Esophagus squamous epithelium (tissue), 5 donors: Measurements from ENCODE around the gene ARHGAP32. TPM values are rescaled to one million over a fixed set of nuclear protein-coding genes. Genes with fewer than 3 reads are reported as not detected.
A peak's percentile ranks its signal among the peaks of the same experiment; 100 is the strongest.

ENCODE experiments used
- DNase-seq: peaks from one replicate; lab custom pipeline; 2025; lab: John Stamatoyannopoulos, UW
- H3K27ac ChIP-seq, 4 donors: fragments of 200-600 bp; sonication (generic); one replicate each; pipeline ENCODE4 v1.5.1; 2016 to 2019; ENCODE audit warnings: mild to moderate bottlenecking in 1 of 4
- H3K27me3 ChIP-seq, 4 donors: fragments of 200-600 bp; sonication (generic); 1 replicate in 3 of 4; 2 replicates in 1 of 4; pipeline versions ENCODE4 v1.5.1 to v1.6.0; 2017 to 2021; ENCODE audit warnings: antibody characterized with exemption in 1 of 4
- H3K36me3 ChIP-seq, 3 donors: fragments of 200-600 bp; sonication (generic); one replicate each; pipeline ENCODE4 v1.5.1; 2016 to 2019
- H3K4me1 ChIP-seq, 3 donors: fragments of 200-600 bp; sonication (generic); one replicate each; pipeline ENCODE4 v1.5.1; 2017 to 2019
- H3K4me3 ChIP-seq, 4 donors: fragments of 200-600 bp; sonication (generic); 1 replicate in 3 of 4; 2 replicates in 1 of 4; pipeline ENCODE4 v1.5.1; 2016 to 2019; ENCODE audit warnings: mild to moderate bottlenecking in 2 of 4, moderate library complexity in 1 of 4
- H3K9me3 ChIP-seq, 3 donors: fragments of 200-600 bp; sonication (generic); one replicate each; pipeline ENCODE4 v1.5.1; 2016 to 2019
- CTCF ChIP-seq, 6 experiments: fragments of 450-650 bp in 4 of 6; fragments of 200-600 bp in 2 of 6; sonication (generic) in 2 of 6; IDR thresholded peaks; one replicate each; pipeline ENCODE4 v1.5.1; 2016 to 2019; ENCODE audit warnings: antibody characterized with exemption in 6 of 6, mild to moderate bottlenecking in 4 of 6, moderate library complexity in 4 of 6
- POLR2A ChIP-seq, 4 donors: fragments of 450-650 bp; IDR thresholded peaks; one replicate each; pipeline ENCODE4 v1.6.1; 2017; ENCODE audit warnings: antibody characterized with exemption in 4 of 4, mild to moderate bottlenecking in 4 of 4, moderate library complexity in 3 of 4
- WGBS, 2 donors: methylation state at CpG; one replicate each; pipeline ENCODE4 v1.1.5; 2018; 5-methylcytosine and 5-hydroxymethylcytosine counted together
- intact Hi-C: fragments of 100-400 bp; cut with DNase I; formaldehyde crosslinking; loops from one replicate; pipeline ENCODE4 v1.15.0; 2022
- total RNA-seq, 4 donors: library from RNA; depleted of rRNA; stranded (reverse); fragments of >200 nt; gene quantifications; one replicate each; pipeline ENCODE4 v1.1.0, GENCODE V29; 2016
- donor health status: DM: yes; HTN: yes; CAD: no.

The ARHGAP32 gene
- total RNA-seq, 4 donors from 2014 or later = 33.5 to 73.6 (median 61.0) TPM

DNA sequence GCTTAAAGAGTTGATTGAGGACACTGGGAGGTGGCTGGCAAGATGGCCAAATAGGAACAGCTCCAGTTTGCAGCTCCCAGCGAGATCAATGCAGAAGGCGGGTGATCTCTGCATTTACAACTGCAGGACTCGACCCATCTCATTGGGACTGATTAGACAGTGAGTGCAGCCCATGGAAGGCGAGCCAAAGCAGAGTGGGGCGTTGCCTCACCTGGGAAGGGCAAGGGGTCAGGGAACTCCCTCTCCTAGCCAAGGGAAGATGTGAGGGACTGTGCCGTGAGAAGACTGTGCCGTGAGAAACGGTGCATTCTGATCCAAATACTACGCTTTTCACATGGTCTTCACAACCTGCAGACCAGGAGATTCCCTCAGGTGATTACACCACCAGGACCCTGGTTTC, 36.4 kb downstream of the ARHGAP32 start:
- Histone ChIP-seq H3K4me1 (peaks cover 0 to 30% (median 8%) of the 10 kb centered on the region in 3 donors), H3K9me3 (no peaks in the 10 kb centered on the region), H3K27me3 (no peaks in the 10 kb centered on the region), H3K36me3 (peaks cover 0 to 5% (median 0%) of the 10 kb centered on the region in 3 donors), H3K4me3 (no peak overlapping the region), H3K27ac (no peak overlapping the region)
- TF ChIP-seq CTCF (IDR thresholded peaks at IDR 0.05) = no peak
- TF ChIP-seq POLR2A (IDR thresholded peaks at IDR 0.05) = no peak
- DNase-seq = no peak
- intact Hi-C loops = no loop called here
- WGBS, 2 donors = 90 to 92% methylated on average over 7 to 9 of the region's 9 CpGs

- Histone ChIP-seq H3K9me3 (peaks cover 0 to 4% (median 0%) of the 10 kb centered on the region in 3 donors), H3K4me1 (peaks cover 0 to 26% (median 2%) of the 10 kb centered on the region in 3 donors), H3K36me3 (no peaks in the 10 kb centered on the region), H3K4me3 (no peak overlapping the region), H3K27ac (peak overlapping the region in 1 of 4 donors; percentile 15), H3K27me3 (no peaks in the 10 kb centered on the region)
- no peak for DNase-seq
- 42 to 47% methylated on average over 2 of the region's 2 CpGs for WGBS, 2 donors
- TF ChIP-seq CTCF (IDR thresholded peaks at IDR 0.05) (no peak), POLR2A (IDR thresholded peaks at IDR 0.05) (no peak)
- intact Hi-C loops = no loop called here
Observed at GRCh38 chr11:129148487-129148886, 43.6 kb downstream of the ARHGAP32 start.

DNA sequence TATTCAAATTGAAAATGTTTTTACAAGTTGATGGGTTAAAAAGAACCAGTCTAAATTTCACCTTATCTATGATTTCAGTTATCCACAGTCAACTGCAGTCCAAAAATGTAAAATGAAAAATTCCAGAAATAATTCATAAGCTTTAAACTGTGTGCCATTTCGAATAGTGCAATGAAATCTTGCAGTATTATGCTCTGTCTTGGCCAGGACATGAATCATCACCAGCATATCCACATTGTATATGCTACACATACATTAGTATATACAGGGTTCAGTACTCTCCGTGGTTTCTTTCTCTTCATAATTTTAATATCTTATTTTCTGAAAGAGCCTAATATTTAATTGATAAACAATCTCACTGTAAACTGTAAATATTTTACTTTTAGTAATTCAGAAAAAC, 45.9 kb downstream of the ARHGAP32 start:
- no peak for DNase-seq
- no peak overlapping the region for H3K27ac ChIP-seq
- 54 to 67% methylated on average over 2 of the region's 2 CpGs for WGBS, 2 donors
- no peaks in the 10 kb centered on the region for H3K27me3 ChIP-seq
- no peaks in the 10 kb centered on the region for H3K36me3 ChIP-seq
- intact Hi-C loops = no loop called here
- no peak overlapping the region for H3K4me3 ChIP-seq
- no peak for TF ChIP-seq CTCF (IDR thresholded peaks at IDR 0.05)
- TF ChIP-seq POLR2A (IDR thresholded peaks at IDR 0.05) = no peak
- peaks cover 0 to 4% (median 0%) of the 10 kb centered on the region in 3 donors for H3K9me3 ChIP-seq
- H3K4me1 ChIP-seq = peaks cover 0 to 45% (median 9%) of the 10 kb centered on the region in 3 donors

- H3K27me3 ChIP-seq = no peaks in the 10 kb centered on the region
- peaks cover 0 to 3% (median 0%) of the 10 kb centered on the region in 3 donors for H3K9me3 ChIP-seq
- no peak overlapping the region for H3K4me3 ChIP-seq
- H3K36me3 ChIP-seq = no peaks in the 10 kb centered on the region
- intact Hi-C loops = no loop called here
- TF ChIP-seq CTCF (IDR thresholded peaks at IDR 0.05) (no peak), POLR2A (IDR thresholded peaks at IDR 0.05) (no peak)
- peaks cover 0 to 45% (median 9%) of the 10 kb centered on the region in 3 donors for H3K4me1 ChIP-seq
- no peak overlapping the region for H3K27ac ChIP-seq
- DNase-seq = no peak
Observed at GRCh38 chr11:129145276-129145675, 46.8 kb downstream of the ARHGAP32 start.

GRCh38 chr11:129144256-129144655, 47.9 kb downstream of the ARHGAP32 start:
- intact Hi-C loops = no loop called here
- DNase-seq = no peak
- Histone ChIP-seq H3K4me1 (peaks cover 0 to 45% (median 9%) of the 10 kb centered on the region in 3 donors), H3K27ac (no peak overlapping the region), H3K27me3 (no peaks in the 10 kb centered on the region), H3K4me3 (no peak overlapping the region), H3K9me3 (no peaks in the 10 kb centered on the region), H3K36me3 (no peaks in the 10 kb centered on the region)
- WGBS, 2 donors = 80 to 93% methylated on average over 2 of the region's 2 CpGs
- TF ChIP-seq POLR2A (IDR thresholded peaks at IDR 0.05) (no peak), CTCF (IDR thresholded peaks at IDR 0.05) (no peak)
